ENCODE data around the gene INPP4B.

DNA sequence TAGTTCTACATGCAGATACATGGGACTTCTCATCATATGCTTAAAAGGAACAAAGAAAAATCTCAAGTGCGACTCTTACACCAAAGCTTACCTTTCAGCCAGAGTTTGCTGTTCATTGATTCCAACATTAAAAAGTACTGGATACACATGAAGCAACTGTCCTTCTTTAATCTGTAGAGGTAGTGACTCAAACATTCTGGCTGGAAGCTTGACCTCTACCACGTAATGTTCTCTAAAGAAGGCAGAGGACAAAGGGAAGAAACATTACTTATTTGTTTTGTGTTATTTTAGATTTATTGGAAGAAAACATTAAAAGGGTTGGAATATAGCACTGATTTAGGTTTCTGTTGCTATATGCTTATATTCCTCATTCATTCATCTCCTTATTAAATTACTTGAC lies 733.6 kb downstream of the INPP4B start:
- TF ChIP-seq, protein P1, sequence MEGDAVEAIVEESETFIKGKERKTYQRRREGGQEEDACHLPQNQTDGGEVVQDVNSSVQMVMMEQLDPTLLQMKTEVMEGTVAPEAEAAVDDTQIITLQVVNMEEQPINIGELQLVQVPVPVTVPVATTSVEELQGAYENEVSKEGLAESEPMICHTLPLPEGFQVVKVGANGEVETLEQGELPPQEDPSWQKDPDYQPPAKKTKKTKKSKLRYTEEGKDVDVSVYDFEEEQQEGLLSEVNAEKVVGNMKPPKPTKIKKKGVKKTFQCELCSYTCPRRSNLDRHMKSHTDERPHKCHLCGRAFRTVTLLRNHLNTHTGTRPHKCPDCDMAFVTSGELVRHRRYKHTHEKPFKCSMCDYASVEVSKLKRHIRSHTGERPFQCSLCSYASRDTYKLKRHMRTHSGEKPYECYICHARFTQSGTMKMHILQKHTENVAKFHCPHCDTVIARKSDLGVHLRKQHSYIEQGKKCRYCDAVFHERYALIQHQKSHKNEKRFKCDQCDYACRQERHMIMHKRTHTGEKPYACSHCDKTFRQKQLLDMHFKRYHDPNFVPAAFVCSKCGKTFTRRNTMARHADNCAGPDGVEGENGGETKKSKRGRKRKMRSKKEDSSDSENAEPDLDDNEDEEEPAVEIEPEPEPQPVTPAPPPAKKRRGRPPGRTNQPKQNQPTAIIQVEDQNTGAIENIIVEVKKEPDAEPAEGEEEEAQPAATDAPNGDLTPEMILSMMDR (IDR thresholded peaks at IDR 0.05): no peak
- TF ChIP-seq POLR2A (IDR thresholded peaks at IDR 0.05): no peak
- no peak for TF ChIP-seq POLR2AphosphoS5 (IDR thresholded peaks at IDR 0.05)

Measured in breast epithelium (tissue), 3 donors.